ENCODE data around the gene TENM4. TPM values are rescaled to one million over a fixed set of nuclear protein-coding genes. Genes with fewer than 3 reads are reported as not detected.

TENM4 gene
- total RNA-seq, 2 experiments from 2014 or later = not detected

- peaks cover 1% of the 10 kb centered on the region for H3K27me3 Mint-ChIP-seq
- no peak for TF ChIP-seq CTCF (IDR thresholded peaks at IDR 0.05)
- no peak for ATAC-seq
- no peaks in the 10 kb centered on the region for H3K9me3 Mint-ChIP-seq
- no peaks in the 10 kb centered on the region for H3K36me3 Mint-ChIP-seq (ENCODE audit: low read depth)
- intact Hi-C loops (cut with micrococcal nuclease) = no loop called here
- CTCF ChIA-PET = interaction anchor here (2.1 kb wide), 1 partner anchor 433 kb away, joined by 6 read pairs; no protein-coding TSS in a partner anchor
- H3K4me1 Mint-ChIP-seq (ENCODE audit: low read depth) = no peaks in the 10 kb centered on the region
- POLR2A ChIA-PET = no interaction called here
- no peak overlapping the region for H3K4me3 Mint-ChIP-seq
- no peak overlapping the region for H3K27ac Mint-ChIP-seq
- no peak for DNase-seq
Measured at GRCh38 chr11:79078456-79078855, 362.4 kb downstream of the TENM4 start.

GRCh38 chr11:79077702-79078330 is 363.0 kb downstream of the TENM4 start:
- H3K27me3 Mint-ChIP-seq = peaks cover 1% of the 10 kb centered on the region
- no peaks in the 10 kb centered on the region for H3K36me3 Mint-ChIP-seq (ENCODE audit: low read depth)
- H3K27ac Mint-ChIP-seq = no peak overlapping the region
- ChIA-PET POLR2A (no interaction called here), CTCF (no interaction called here)
- no peak for TF ChIP-seq CTCF (IDR thresholded peaks at IDR 0.05)
- intact Hi-C loops (cut with micrococcal nuclease) = no loop called here
- no peaks in the 10 kb centered on the region for H3K9me3 Mint-ChIP-seq
- H3K4me1 Mint-ChIP-seq (ENCODE audit: low read depth) = no peaks in the 10 kb centered on the region
- ATAC-seq (no peak), DNase-seq (no peak)
- H3K4me3 Mint-ChIP-seq = no peak overlapping the region

GRCh38 chr11:79076526-79077115 is 364.2 kb downstream of the TENM4 start:
- H3K4me3 Mint-ChIP-seq = no peak overlapping the region
- intact Hi-C loops (cut with micrococcal nuclease) = no loop called here
- no peak overlapping the region for H3K27ac Mint-ChIP-seq
- ChIA-PET POLR2A (no interaction called here), CTCF (interaction anchor here (2.5 kb wide), 1 partner anchor 431 kb away, joined by 13 read pairs; no protein-coding TSS in a partner anchor)
- peaks cover 1% of the 10 kb centered on the region for H3K27me3 Mint-ChIP-seq
- TF ChIP-seq CTCF (IDR thresholded peaks at IDR 0.05) = peak; percentile 72
- no peaks in the 10 kb centered on the region for H3K9me3 Mint-ChIP-seq
- H3K4me1 Mint-ChIP-seq (ENCODE audit: low read depth) = no peaks in the 10 kb centered on the region
- DNase-seq = peak; percentile 51
- no peak for ATAC-seq
- no peaks in the 10 kb centered on the region for H3K36me3 Mint-ChIP-seq (ENCODE audit: low read depth)

GRCh38 chr11:79074547-79074946 is 366.3 kb downstream of the TENM4 start:
- Mint-ChIP-seq H3K4me1 (ENCODE audit: low read depth) (no peaks in the 10 kb centered on the region), H3K27ac (no peak overlapping the region), H3K36me3 (ENCODE audit: low read depth) (no peaks in the 10 kb centered on the region), H3K9me3 (no peaks in the 10 kb centered on the region), H3K4me3 (no peak overlapping the region), H3K27me3 (peaks cover 1% of the 10 kb centered on the region)
- ChIA-PET POLR2A (no interaction called here), CTCF (interaction anchor here (1.3 to 2.5 kb wide), 2 partner anchors 26 to 429 kb away, joined by 3 to 13 read pairs; no protein-coding TSS in a partner anchor)
- TF ChIP-seq CTCF (IDR thresholded peaks at IDR 0.05) = no peak
- ATAC-seq = no peak
- intact Hi-C loops (cut with micrococcal nuclease) = no loop called here
- DNase-seq = no peak

DNA sequence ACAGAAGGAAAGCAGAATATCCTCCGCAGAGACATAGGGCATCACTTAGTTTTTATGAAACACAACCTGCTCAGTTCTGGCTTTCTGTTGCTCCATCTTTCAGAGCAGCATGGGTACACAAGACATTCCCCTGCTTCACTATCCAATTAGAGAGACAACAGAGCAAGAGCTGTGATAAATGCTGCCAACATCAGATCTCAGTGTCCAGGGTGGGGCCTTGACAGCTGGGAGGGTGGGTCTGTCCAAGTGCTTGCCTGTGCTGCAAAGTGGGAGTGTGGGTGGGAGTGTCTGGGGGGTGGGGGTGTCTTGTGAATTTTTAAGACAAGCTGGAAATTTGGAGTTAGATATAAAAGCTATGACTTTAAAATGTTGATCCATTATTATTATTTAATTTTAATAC is 369.6 kb downstream of the TENM4 start:
- TF ChIP-seq CTCF (IDR thresholded peaks at IDR 0.05) = no peak
- Mint-ChIP-seq H3K27me3 (peaks cover 3% of the 10 kb centered on the region), H3K9me3 (no peaks in the 10 kb centered on the region), H3K4me3 (no peak overlapping the region), H3K36me3 (ENCODE audit: low read depth) (no peaks in the 10 kb centered on the region), H3K4me1 (ENCODE audit: low read depth) (no peaks in the 10 kb centered on the region), H3K27ac (no peak overlapping the region)
- POLR2A ChIA-PET = no interaction called here
- DNase-seq (no peak), ATAC-seq (no peak)
- intact Hi-C loops (cut with micrococcal nuclease) = no loop called here
- CTCF ChIA-PET = interaction anchor here (1.2 to 1.7 kb wide), 3 partner anchors 11 to 356 kb away, joined by 3 to 4 read pairs (median 3); no protein-coding TSS in a partner anchor

Measured in activated CD8-positive, alpha-beta T cell treated with anti-CD3 and anti-CD28 coated beads for 36 hours (primary cell).